A673 (cell line): ENCODE results near the gene NOL11.

Experiments
- EZH2 ChIP-seq: fragments of 200-600 bp; sonication (generic); IDR thresholded peaks from 2 replicates; pipeline ENCODE4 v1.6.1; 2017; ENCODE audit warnings: borderline replicate concordance, low read depth, mild to moderate bottlenecking, mixed read lengths, antibody characterized with exemption, low read length; ENCODE audit not compliant: poor library complexity, severe bottlenecking
- TF ChIP-seq, protein P1 (sequence below): fragments of 300-800, 200-600 bp; sonication (generic); conservative IDR thresholded peaks from 2 replicates; pipeline ENCODE4 v1.5.1; 2017; ENCODE audit warnings: low read depth, mild to moderate bottlenecking, antibody characterized with exemption, low read length, moderate library complexity, mixed read lengths

- no peak for TF ChIP-seq EZH2
- TF ChIP-seq, protein P1, sequence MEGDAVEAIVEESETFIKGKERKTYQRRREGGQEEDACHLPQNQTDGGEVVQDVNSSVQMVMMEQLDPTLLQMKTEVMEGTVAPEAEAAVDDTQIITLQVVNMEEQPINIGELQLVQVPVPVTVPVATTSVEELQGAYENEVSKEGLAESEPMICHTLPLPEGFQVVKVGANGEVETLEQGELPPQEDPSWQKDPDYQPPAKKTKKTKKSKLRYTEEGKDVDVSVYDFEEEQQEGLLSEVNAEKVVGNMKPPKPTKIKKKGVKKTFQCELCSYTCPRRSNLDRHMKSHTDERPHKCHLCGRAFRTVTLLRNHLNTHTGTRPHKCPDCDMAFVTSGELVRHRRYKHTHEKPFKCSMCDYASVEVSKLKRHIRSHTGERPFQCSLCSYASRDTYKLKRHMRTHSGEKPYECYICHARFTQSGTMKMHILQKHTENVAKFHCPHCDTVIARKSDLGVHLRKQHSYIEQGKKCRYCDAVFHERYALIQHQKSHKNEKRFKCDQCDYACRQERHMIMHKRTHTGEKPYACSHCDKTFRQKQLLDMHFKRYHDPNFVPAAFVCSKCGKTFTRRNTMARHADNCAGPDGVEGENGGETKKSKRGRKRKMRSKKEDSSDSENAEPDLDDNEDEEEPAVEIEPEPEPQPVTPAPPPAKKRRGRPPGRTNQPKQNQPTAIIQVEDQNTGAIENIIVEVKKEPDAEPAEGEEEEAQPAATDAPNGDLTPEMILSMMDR = no peak
Observed at GRCh38 chr17:67733449-67733848, 15.7 kb downstream of the NOL11 start.
